HG03066 (cell line): ENCODE results near the gene ANKRD37.
A peak's percentile ranks its signal among the peaks of the same experiment; 100 is the strongest.

Source experiments
- ATAC-seq: cut with Tn5 transposase; IDR thresholded peaks from one replicate; pipeline ENCODE4 v1.9.1; 2021; ENCODE audit warnings: low read depth; ENCODE audit not compliant: unreplicated experiment

The ANKRD37 gene

GRCh38 chr4:185412412-185412811, 15.8 kb downstream of the ANKRD37 start:
- ATAC-seq = no peak

DNA sequence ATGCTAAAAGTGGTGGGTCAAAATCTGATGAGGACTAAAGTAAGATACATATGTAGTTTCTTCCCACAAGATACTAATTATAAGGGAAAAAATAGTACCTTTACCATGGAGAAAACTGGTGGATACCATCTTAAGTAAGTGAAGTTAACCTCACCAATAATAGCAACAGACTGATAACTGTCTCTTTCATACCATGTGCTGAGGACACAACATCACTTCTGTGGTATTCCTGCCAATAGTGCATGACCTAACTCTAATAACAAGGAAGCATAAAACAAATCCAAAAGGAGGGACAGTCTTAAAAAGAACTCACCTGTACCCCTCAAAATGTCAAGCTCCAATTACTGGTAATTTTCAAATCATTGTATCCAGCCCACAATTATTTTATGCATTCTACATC, 20.3 kb downstream of the ANKRD37 start:
- no peak for ATAC-seq

GRCh38 chr4:185421366-185422124, 24.9 kb downstream of the ANKRD37 start:
- no peak for ATAC-seq

DNA sequence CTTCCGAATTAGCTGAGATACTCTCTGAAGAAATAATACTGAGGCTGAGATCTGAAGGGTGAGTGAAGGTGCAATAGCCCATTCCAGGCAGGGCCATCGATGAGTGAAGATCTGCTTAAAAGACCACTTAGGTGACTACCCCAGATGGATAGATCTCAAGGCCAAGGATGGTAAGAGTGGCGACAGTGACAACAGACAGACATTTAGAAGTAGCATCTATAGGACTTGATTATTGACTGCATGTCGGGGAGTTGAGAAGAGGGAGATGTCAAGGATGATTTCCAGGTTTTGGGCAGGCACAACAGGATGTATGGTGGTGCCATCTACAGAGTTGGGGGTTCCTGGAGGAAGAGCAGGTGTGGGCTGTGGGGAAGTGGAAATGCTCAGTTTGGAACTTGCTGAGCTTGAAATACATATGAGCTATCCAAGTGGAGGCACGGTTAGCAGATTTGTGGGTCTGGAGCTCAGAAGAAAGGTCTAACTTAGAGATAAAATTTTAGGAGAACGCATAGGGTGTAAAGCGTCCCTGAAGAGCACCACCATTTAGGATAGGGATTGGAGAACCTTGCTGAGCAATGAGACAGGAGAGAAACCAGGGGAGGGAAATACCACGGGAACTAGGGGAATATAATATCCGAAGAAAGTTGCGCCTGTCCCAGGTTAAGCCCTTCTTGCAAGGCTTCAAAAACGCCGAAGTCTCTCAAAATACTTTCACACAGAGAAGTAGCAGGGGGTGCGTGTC, 28.4 kb downstream of the ANKRD37 start:
- ATAC-seq = peak; percentile 3

- ATAC-seq = peak; percentile 90
These were observed 29.2 kb downstream of the ANKRD37 start, which contains the start of gene UFSP2 for GRCh38 chr4:185425647-185426352. Gene UFSP2, minus strand, starts transcription at chr4:185425964. Its CDS starts 96 bp downstream, at chr4:185425868.

DNA sequence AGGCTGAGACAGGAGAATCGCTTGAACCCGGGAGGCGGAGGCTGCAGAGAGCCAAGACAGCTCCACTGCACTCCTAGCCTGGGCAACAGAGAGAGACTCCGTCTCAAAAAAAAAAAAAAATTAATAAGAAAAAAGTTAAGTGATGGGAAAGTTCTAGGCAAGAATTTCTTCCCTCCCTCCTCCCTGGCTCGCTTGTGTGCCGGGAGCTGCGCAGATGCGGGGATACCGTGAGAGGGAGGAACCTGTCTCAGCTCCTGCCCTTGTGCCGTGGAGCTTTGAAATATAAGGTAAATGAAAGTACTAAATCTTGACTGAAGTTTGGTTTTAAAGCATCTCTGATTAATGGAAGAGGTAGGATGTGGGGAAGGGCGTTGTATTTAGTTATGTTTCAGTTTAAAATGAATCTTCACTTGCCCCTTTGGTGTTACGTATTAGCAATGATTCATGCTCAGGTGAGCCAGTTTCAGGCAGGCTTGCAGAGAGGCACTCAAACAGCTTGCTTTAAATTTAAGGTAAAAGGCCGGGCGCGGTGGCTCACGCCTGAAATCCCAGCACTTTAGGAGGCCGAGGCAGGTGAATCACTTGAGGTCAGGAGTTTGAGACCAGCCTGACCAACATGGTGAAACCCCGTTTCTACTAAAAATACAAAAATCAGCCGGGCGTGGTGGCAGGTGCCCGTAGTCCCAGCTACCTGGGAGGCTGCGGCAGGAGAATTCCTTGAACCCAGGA, 30.5 kb downstream of the ANKRD37 start:
- ATAC-seq = no peak

DNA sequence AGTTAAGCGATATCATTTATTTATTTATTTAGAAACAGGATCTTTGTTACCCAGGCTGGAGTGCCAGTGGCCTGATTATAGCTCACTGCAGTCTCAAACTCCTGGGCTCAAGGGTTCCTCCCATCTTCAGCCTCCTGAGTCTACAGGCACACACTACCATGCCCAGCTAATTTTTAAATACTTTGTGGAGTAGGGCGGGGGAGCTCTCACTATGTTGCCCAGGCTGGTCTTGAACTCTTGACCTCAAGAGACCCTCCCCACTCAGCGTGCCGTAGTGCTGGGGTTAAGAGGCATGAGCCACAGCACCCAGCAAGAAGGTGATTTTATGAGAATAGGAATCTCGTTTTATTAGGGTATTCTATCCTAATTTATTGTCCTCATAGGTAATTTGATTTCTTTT, 33.0 kb downstream of the ANKRD37 start:
- ATAC-seq = no peak

- ATAC-seq = no peak
These were observed 38.8 kb downstream of the ANKRD37 start for GRCh38 chr4:185435466-185435865.

GRCh38 chr4:185437809-185438208, 41.2 kb downstream of the ANKRD37 start:
- no peak for ATAC-seq

DNA sequence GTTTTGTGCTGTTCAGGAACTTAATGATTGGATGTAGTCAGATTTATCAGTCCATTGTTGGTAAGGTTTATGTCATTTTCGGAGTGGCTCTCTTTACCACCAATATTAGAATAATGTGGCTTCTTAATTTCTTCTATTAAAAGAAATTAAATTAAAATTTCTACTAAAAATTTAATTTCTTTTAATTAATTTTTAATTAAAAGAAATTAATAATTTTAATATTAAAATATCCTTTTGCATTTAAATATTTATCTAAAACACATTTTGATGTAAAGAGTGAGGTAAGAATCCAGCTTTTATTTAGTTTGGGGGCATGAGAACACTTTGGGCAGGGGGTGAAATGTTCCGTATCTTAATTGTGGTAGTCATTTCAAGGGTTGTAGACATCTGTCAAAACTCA, 44.8 kb downstream of the ANKRD37 start:
- no peak for ATAC-seq

DNA sequence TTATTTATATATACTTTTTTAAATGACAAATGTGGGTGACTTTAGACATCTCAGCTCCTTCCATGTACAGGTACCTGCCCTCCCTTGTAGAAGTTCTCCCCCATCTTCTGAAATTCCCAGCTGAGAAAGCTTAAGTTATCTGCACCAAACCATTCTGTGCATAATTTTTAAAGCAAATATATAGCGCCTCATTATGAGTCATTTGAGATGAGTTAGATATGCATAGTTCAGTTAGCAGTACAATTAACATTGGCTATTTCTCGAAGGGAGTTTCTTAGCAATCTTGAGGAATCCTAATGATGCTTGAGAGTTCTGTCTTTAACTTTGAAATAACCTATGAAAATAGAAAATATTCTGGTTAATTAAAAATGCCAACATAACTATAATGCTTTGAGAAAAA, 48.6 kb downstream of the ANKRD37 start:
- ATAC-seq = no peak
